Measurements from ENCODE around the gene INPP4A.

Gene INPP4A

DNA sequence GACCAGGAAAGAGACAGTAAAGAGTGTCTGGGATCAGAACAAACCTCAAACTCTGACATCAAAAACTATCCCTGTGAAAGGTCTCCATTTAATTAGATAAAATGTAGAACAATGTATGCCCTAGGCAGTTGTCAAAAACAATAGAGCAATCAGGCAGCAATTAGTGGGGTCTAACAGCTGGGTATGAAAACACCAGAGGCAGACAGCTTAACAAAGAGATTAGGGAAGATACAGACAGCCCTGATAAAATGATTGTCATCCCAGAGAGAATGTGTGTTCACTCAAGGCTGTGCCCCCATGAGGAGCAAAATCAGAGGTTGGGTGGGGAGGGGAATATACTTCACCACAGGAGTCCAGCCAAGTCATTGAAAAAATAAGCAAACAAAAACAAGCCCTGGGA is 50.0 kb downstream of the INPP4A start:
- DNase-seq (ENCODE audit: low read depth, low spot score) = no peak

DNA sequence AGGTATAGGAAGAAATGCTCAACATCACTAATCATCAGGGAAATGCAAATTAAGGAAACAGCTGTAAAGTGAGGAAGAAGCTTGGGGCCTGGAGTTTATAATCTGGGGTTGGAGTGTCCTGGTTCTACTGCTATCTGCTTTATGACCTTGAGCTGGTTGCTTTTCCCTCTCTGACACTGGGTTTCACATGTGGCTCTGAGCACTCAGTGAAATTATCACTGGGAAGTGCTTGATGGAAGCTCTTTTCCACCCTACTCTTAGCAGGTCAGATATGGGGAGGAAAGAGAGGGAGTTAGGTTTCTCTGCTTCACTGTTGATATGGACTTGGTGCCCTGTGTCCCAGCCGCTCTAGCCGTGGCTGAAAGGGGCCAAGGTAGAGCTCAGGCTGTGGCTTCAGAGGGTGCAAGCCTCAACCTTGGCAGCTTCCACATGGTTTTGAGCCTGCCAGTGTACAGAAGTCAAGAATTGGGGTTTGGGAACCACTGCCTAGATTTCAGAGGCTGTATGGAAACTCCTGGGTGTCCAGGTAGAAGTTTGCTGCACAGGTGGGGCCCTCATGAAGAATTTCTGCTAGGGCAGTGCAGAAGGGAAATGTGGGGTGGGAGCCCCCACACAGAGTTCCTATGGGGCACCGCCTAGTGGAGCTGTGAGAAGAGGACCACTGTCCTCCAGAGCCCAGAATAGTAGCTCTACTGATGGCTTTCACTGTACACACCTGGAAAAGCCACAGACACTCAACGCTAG is 52.3 kb downstream of the INPP4A start:
- DNase-seq (ENCODE audit: low read depth, low spot score) = no peak

DNA sequence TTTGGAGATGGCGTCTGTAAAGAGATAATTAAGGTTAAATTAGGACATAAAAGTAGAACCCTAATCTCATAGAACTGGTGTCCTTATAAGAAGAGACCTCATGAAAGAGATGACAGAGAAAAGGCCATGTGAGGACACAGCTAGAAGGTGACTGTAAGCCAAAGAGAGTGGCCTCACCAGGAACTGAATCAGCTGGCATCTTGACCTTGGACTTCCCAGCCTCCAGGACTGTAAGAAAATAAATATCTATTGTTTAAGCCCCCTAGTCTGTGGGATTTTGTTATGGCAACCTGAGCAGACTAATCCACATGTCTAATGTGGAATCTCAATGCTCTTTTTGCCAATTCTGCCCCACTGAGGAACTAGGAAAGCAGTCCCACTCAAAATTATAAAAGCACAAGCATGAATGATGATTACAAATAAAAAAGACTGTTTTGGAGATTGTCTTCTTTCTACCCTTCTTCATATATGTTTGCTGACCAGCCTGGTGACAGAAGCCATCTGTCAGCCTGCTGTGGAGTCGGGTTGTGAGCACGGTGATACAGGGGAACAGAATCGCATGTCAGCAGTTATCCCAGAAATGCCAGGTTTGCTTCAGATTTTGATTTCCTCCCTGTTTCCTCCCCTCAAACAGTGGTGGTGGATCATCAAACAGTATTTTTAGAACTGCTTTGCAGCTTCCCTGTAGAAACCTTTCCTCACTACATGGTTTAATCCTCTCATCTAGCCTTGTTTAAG is 54.2 kb downstream of the INPP4A start:
- DNase-seq (ENCODE audit: low read depth, low spot score) = no peak

DNA sequence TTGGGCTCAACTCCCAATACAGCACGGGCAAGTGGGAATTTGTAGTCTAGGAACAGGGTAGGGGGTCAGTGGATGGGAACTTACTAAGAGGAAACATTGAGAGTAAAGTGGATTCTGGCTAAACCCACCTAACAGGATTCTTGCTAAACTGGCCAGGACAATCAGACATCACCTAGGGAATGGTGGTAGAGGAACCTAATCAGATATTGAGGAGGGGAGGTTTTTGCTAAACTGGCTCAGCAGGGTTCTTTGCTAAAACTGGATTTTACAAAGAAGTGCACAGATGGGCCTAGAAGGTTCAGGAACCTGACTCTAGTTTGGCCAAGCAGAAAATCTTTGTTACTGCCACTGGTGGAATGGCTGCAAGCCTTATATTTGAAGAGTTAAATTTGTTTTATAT is 55.9 kb downstream of the INPP4A start:
- DNase-seq (ENCODE audit: low read depth, low spot score) = no peak

DNA sequence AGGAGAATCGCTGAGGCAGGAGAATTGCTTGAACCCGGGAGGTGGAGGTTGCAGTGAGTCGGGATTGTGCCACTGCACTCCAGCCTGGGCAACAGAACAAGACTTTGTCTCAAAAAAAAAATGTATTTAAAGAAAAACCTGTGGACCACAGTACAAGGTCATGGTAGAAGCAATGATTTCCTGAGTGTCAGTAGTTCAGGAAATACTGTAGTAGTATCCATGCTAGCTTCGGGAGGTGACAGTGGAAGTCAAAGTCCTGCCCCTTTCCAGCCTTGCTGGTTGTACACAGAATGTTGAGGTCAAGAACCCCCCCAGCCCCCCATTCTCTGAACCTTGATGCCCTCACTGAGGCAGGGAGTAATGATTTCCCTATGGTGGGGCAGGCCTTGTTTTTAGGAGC is 56.6 kb downstream of the INPP4A start:
- DNase-seq (ENCODE audit: low read depth, low spot score) = no peak

DNA sequence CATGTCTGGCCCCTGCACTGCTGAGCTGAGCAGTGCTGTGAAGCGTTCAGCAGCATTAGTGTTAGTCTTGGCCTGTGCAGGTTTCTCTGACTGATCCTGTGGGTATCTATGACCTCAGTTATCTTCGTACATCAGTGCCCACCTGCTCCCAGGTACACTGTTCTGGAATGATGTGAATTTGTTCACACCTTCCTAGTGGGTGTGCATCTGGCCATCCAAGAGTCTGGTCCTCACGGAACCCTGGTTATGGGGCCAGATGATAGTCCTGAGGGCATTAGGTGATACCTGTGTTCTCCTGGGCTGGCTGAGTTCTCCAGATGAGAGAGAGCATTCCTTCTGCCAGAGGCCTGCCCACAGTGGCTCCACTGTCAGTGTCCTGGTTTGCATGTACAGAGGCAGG is 57.2 kb downstream of the INPP4A start:
- no peak for DNase-seq (ENCODE audit: low read depth, low spot score)

DNA sequence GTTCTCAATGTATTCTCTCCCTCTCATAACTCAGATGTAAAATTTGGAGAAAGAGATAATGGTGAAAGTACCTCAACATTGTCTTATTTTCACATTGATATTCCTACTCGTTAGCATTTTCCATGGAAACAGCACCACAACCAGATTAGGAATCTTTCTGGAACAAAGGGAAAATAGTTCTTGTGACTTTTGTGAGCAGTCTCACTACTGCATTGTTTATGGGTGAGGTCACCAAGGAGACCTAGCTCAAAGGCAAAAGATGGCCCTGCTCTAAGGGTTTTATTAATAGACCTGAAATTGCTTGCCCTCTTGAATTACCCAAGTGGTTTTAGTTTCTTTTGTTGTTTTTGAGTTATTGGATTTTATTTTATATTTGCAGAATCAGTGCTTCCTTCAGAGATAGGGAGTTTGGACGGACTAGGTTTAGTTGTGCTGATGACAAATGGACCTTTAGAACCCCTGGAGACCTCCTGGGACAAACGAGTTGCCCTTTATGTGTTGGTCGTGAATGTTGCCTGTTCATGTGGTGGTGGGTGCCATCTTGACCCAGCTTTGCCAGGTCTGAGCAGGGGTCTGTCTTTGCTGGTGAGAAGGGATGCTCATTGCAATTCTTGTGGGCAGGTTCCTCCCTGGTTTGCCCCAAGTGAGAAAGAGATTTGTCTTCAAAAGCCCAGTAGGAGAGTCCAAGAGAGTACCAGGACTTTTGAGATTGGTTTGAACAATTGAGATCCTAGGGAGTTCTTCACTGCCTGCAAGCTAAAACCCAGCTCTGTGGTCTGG is 58.1 kb downstream of the INPP4A start:
- no peak for DNase-seq (ENCODE audit: low read depth, low spot score)

DNA sequence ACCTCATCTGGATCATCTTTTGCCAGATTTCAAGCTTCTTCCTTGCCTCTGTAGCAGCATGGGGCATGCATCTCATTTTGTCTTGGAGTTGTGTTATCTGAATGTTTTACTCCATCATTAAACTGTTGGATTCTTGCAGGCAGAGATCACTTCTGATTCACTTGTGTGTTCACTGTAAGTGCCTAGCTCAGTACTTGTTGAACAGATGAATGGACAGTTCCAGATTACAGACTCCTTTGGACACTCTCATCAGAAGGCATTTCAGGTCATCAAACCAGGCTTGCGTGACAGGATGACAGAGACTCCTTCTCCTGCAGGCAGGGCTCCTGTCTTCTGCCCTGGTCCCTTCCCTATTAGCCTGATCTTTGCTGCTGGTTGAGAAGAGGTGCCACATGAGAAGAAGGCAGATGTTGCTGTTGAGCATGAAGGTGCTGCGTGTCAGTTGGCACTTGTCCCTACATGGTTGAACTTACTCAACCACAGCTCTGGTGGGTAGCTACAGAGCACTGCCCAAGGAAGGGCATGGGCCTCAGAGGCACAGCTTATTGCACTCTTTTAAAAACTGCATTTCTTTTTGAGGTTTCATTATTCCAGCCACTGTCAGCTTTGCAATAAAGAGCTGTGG is 58.9 kb downstream of the INPP4A start:
- DNase-seq (ENCODE audit: low read depth, low spot score) = no peak

DNA sequence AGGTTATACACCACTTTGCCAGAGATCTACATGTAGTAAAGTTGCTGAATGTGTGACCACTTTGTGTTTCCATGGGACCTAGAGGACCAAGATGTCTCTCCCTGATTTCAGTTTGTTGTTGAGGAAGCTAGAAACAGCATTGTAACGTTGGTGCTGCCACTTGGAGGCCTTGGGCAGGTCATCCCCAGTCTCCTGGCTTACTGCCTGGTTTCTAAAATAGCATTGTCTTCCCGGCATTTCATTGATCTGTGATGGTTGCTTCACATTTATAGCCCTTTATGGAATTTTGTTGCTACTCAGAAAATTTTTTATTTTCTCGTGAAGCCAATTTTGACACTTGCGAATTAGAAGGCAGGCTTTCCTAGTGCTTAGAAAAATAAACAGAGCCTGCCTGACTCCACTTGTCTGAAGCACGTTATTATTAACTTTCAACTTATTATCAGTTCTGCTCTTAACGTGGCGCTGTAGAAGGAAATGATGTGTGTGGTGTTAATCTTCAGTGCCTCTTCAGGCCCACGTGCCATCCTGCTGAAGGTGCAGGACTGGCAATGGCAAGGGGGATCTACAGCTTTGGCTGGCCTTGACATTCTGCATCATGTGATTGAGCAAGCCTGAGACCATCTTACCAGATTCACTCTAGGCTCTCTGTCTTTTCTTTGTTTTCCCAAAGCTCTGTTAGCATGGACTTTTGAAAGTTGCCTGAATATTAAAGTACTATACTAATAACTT is 59.9 kb downstream of the INPP4A start:
- no peak for DNase-seq (ENCODE audit: low read depth, low spot score)

DNA sequence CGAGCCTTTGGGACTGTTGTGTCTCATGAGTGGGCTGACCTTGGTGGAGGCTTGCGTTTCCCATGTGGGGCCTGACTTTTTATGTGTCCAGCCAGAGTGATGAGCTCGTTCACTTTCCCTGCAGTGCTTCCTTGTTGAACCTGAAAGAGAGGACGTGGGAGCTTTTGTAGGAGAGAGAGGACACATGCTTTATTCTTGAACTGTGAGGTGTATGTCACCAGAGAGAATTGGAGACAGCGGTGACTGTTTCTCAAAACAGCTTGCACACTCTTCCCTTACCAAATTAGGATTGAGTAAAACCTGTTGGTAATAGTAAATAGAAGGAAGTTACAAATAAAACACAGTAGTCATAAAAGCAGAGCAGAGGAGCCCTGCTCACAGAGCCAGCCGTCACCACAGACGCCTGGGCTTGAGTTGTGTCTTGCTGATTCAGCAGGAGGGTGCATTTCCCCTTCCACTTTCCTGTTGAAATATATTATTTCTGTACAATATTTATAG is 60.7 kb downstream of the INPP4A start:
- no peak for DNase-seq (ENCODE audit: low read depth, low spot score)

DNA sequence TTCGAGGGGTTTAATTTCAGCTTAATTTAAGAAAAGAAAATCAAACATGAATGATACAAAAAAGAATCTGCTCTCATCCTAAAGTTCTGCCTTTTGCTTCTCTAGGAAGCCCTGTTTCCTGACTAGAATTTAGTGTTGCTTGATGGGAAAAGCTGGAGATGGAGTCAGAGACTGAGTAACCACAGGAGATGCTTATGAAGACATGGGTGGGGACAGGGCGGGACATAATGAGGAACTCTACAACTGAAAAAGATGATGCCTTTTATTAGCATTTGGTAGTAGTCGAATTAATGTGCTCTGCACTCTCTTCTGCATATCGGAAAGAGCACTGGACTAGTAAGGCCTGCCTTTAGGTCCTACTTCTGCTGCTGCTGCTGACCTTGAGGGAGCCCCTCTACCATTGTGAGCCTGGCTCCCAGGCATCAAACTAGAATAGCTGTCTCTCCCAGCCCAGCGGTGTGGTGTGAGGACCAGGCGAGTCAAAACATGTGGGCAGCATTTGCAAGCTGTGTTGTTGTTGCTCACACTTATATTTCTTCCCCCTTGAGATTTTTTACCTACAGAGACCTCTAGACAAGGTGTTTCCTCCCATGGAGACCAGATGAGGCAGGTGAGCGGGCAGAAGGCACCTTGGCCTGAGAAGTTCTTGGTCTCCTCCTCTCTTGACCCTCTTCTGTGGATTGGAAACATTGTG is 61.5 kb downstream of the INPP4A start:
- no peak for DNase-seq (ENCODE audit: low read depth, low spot score)

DNA sequence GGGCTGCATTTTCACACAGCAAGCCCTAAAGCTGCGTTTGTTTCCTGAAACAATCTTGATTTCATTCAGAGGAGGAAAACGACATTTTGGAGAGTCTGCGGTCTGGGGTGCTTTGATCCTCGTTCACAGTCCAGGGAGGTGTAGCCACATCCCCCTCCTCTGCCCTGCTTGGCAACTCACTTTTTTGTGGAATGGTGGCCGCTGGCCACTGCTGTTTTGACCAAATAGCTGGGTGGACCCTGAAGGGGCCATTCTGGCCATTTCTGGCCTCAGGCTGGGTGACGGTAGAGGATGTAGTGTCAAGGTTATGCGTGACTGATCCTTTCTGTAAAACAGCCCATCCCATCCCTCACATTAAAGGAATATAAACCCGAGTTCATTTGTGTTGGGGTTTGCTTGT is 62.2 kb downstream of the INPP4A start:
- DNase-seq (ENCODE audit: low read depth, low spot score) = no peak

DNA sequence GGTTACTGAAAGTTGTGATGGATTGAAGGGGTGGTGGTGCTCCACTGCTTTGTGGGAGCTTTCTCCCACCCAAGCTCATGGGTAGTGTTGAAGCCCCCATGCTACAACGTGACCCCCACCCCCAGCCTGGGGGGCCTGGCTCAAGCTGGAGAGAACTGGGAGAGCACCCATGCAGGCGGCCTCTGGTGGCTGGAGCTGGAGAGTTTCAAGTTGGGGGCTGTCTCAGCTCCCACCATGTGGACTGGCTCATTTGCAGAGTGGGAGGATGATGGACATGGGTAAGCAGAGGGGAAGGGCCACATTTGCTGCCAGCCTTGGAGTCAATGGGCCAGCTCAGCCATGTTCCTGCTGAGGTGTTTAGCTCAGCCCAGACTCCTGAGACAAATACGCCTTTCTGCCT is 62.8 kb downstream of the INPP4A start:
- DNase-seq (ENCODE audit: low read depth, low spot score) = no peak

DNA sequence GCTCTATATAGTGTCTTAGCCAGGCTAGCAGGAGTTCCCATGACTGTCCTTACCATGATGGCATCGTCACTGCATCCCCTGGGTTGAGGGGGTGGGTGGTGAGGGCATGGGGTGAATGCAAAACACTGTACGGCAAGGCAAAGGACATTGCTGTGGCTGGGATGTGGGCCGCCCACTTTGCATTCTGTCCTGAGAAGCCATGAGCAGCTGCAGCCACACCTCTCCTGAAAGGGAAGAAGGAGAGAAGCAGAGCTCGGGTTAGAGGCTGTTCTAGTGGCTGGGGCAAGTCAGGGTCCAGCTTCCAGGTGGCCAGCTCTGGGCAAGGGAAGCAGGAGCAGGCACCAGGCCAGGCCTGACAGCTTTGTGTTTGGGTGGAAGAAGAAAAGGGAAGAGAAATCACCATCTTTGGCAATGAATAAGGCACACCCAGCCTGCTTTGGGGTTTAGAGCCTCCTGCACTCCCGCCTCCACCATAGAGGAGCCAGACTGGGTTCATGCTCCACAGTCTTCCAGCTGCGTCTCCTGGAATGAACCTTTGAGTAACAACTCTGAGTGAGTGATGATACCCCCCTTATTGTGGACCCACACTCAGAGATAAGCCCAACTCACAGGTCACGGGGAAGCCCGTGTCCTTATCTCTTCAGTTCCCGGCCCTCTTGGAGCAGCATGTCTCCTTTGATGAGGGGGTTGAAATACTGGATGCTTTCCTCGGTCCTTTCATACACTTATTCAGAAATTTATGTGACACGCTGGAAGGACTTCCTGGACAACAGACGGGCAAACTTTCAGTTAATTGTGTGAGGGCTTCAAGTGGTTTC is 63.4 kb downstream of the INPP4A start:
- DNase-seq (ENCODE audit: low read depth, low spot score) = no peak

DNA sequence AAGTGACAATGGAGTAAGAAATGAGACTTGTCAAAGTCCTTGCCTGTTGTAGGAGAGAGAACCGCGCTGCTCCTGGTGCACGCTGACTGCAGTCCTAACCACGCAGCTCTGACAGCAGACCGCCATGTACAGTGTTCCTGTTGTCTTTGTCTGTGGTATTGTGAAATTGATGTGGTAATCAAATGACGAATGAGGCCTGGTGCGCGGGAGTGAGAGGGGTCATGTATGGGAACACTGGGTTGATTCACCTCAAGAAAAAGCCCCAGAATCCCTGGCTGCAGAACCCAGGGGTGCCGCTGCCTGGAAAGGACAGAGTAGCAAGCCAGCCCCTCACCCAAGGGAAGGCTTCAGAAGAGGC is 64.0 kb downstream of the INPP4A start:
- peak; percentile 64 for DNase-seq (ENCODE audit: low read depth, low spot score)

DNA sequence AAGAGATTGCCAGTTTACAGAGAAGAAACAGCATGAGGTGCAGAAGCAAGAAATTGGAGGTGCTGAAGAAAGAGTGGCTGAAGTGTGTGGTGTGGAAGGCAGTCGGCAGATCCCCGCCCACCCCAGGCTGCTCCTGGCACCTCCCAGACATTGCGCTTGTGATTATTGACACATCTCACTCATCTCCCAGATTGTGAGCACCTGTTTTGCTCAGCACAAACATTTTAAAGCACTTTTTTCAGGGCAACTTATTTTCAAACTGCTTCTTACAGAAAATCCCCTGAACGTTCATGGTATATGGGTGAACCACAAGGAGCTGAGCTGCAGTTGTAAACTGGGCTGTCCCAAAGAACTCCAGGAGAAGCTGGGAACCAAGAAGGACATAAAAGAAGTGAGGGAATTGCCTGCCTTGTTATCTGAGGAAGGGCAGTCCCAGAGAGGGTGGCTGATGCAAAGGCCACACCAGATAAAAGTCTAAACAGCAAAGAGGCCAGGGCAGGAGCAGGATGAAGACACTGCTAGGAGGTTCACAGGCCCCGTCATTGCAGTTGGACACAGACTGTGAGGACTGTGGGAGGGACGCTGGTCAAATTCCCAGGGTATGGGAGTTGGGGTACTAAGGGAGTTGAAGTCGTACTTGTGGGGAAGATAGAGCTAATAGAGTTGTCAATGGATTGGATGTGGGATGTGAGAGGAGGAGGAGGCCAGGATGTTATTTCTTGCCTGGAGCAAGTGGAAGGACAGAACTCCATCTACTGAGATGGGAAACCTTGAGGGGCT is 65.1 kb downstream of the INPP4A start:
- DNase-seq (ENCODE audit: low read depth, low spot score) = no peak

DNA sequence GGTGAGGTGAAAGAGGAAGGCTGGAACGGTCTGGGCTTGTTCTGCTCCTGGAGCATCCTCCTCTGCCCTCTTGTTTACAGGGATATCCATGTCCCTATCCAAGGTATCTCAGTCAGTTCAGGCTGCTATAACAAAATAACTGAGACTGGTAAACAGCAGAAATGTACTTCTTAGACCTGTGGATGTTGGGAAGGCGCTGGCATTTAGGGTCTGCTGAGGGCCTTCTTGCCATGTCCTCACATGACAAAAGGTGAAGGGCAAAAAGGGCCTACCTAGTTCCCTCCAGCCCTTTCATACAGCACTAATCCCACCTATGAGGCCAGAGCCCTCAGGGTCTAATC is 65.6 kb downstream of the INPP4A start:
- DNase-seq (ENCODE audit: low read depth, low spot score) = no peak

DNA sequence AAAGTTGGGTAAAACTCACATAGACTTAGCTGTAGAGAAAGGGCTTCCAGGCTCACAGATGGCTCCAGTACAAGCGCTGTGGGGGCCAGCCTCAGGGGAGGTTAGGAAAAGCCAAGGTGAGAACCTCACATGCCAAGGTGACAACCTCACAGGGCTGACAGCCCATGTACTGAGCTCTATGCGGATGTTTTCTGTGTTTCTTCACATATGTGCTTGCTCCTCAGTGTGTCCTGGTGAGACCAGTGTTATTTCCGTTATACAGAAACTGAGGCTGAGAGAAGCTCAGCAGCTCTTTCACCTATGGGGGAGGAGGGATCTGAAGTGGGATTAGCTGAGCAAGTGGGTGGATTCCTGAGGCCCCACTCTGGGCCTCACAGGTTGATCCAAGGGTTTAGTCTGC is 67.3 kb downstream of the INPP4A start:
- DNase-seq (ENCODE audit: low read depth, low spot score) = no peak

DNA sequence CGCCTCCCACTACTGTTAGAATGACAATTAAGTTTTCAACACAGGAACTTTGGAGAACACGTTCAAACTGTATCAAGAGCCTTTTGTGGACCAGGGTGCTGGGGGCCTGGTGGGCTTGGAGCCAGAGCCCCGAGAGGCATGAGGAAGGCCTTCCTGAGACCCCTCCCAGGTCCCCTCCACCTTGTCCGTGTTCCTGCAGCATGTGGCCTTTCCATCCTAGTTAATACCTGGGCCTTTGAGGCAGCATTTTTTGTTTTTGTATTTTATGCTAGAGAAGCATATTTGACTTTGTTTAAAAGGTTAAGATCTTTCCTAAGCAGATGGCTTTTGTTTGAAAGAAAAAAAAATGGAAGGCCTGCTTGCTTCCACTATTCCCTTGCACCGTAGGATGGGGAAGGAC is 68.0 kb downstream of the INPP4A start:
- DNase-seq (ENCODE audit: low read depth, low spot score) = no peak
